Prostate gland (tissue), 2 donors: ENCODE measurements around the gene EIF3D. TPM values are rescaled to one million over a fixed set of nuclear protein-coding genes. Genes with fewer than 3 reads are reported as not detected.

ENCODE experiments used
- DNase-seq: peaks from one replicate; pipeline ENCODE4 v3.0.0-alpha.2; 2019; ENCODE audit warnings: low spot score
- H3K27ac ChIP-seq, 2 donors: fragments of 200-600 bp; sonication (generic); 2 replicates each; pipeline ENCODE4 v1.5.1; 2017 to 2019
- H3K27me3 ChIP-seq: fragments of 200-600 bp; sonication (generic); replicated peaks from 2 replicates; pipeline ENCODE4 v1.5.1; 2019; ENCODE audit not compliant: insufficient read depth
- H3K36me3 ChIP-seq, 2 donors: fragments of 200-600 bp; sonication (generic); 1 replicate in 1 of 2; 2 replicates in 1 of 2; pipeline versions ENCODE4 v1.5.1 to v1.8.1; 2017 to 2019
- H3K4me1 ChIP-seq: fragments of 200-600 bp; sonication (generic); replicated peaks from 2 replicates; pipeline ENCODE4 v1.5.1; 2019
- H3K4me3 ChIP-seq, 2 donors: fragments of 200-600 bp; sonication (generic); 2 replicates each; pipeline ENCODE4 v1.5.1; 2017 to 2019
- H3K9me3 ChIP-seq: fragments of 200-600 bp; sonication (generic); 2 replicates; pipeline ENCODE4 v1.5.1; 2017
- CTCF ChIP-seq, 4 experiments: fragments of 200-600 bp in 2 of 4; fragments of 450-650 bp in 2 of 4; sonication (generic) in 2 of 4; IDR thresholded peaks; 1 replicate in 3 of 4; 2 replicates in 1 of 4; pipeline ENCODE4 v1.5.1; 2016 to 2019; ENCODE audit warnings: antibody characterized with exemption in 4 of 4, mild to moderate bottlenecking in 2 of 4, moderate library complexity in 2 of 4
- POLR2A ChIP-seq: fragments of 450-650 bp; IDR thresholded peaks from one replicate; pipeline ENCODE4 v1.6.1; 2016; ENCODE audit warnings: antibody characterized with exemption, mild to moderate bottlenecking
- POLR2AphosphoS5 ChIP-seq: sonication (generic); formaldehyde crosslinking; IDR thresholded peaks from one replicate; pipeline ENCODE4 v1.6.1; 2017; ENCODE audit warnings: antibody characterized with exemption
- WGBS: methylation state at CpG from one replicate; pipeline ENCODE4 v1.1.5; 2018; 5-methylcytosine and 5-hydroxymethylcytosine counted together
- intact Hi-C: fragments of 100-400 bp; cut with DNase I; formaldehyde crosslinking; loops from one replicate; pipeline ENCODE4 v1.14.2; 2022
- total RNA-seq, 2 donors: library from RNA; depleted of rRNA; stranded (reverse); fragments of >200 nt; gene quantifications; one replicate each; pipeline ENCODE4 v1.1.0, GENCODE V29; 2016

EIF3D gene
- total RNA-seq, 2 donors from 2014 or later: 241 to 364 TPM

- Histone ChIP-seq H3K4me1 (no peaks in the 10 kb centered on the region), H3K27ac (no peak overlapping the region), H3K9me3 (no peaks in the 10 kb centered on the region), H3K27me3 (no peaks in the 10 kb centered on the region), H3K4me3 (no peak overlapping the region), H3K36me3 (no peaks in the 10 kb centered on the region)
- no peak for DNase-seq
- TF ChIP-seq POLR2A: no peak
- TF ChIP-seq POLR2AphosphoS5: no peak
- TF ChIP-seq CTCF (IDR thresholded peaks at IDR 0.05): no peak
- WGBS: 38% methylated on average over 1 of the region's 1 CpG
- intact Hi-C loops: no loop called here
Measured at GRCh38 chr22:36552289-36552688, 23.3 kb upstream of the EIF3D start.

DNA sequence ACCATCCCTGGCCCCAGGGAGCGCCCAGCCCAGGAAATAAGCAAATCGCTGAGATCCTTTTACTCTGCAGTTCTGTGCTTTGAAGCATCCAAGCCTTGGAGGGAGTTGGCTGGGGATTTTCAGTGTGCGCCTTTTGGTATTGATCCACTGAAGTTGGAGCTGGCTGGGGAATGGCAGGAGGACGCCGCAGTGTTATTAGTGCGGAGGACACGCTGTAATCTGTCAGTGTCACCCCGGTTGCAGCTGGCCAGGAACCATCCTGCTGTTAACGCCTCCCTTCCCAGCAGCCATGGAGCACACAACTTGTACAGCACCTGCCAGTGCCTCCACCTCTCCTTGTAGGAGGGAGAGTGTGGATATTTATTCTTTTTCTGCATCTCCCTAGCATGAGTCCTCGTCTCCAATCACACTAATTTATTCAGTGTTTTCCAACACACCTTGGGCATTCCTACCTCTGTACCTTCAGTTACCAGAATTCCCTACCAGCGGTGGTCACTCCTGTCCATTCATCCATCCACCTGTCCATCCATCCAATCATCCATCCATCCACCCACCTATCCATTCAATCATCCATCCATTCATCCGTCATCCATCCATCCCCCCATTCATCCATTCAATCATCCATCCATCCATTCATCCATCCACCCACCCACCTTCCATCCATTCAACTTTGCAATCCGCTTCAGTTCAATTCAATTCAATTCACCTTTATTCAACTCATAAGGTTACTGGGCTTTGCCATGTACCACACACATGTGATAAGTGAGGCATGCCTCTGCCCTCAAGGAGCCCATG lies 21.9 kb upstream of the EIF3D start:
- Histone ChIP-seq H3K4me3 (no peak overlapping the region), H3K27me3 (no peaks in the 10 kb centered on the region), H3K4me1 (no peaks in the 10 kb centered on the region), H3K9me3 (no peaks in the 10 kb centered on the region), H3K27ac (no peak overlapping the region), H3K36me3 (no peaks in the 10 kb centered on the region)
- TF ChIP-seq POLR2AphosphoS5 (no peak), POLR2A (no peak), CTCF (IDR thresholded peaks at IDR 0.05) (no peak)
- no peak for DNase-seq
- WGBS: 38% methylated on average over 13 of the region's 13 CpGs
- intact Hi-C loops: no loop called here

GRCh38 chr22:36549033-36549432 lies 20.1 kb upstream of the EIF3D start:
- TF ChIP-seq POLR2AphosphoS5: no peak
- no peak for TF ChIP-seq CTCF (IDR thresholded peaks at IDR 0.05)
- no peak overlapping the region for H3K4me3 ChIP-seq
- H3K27ac ChIP-seq: no peak overlapping the region
- intact Hi-C loops: loop anchor here (5.0 kb wide), 2 partner anchors 223 to 308 kb away; no protein-coding TSS in a partner anchor
- no peaks in the 10 kb centered on the region for H3K36me3 ChIP-seq
- no peak for DNase-seq
- H3K4me1 ChIP-seq: no peaks in the 10 kb centered on the region
- H3K27me3 ChIP-seq: no peaks in the 10 kb centered on the region
- H3K9me3 ChIP-seq: no peaks in the 10 kb centered on the region
- 69% methylated on average over 5 of the region's 5 CpGs for WGBS

GRCh38 chr22:36548606-36549005 lies 19.6 kb upstream of the EIF3D start:
- H3K27me3 ChIP-seq: no peaks in the 10 kb centered on the region
- intact Hi-C loops: loop anchor here (5.0 kb wide), 2 partner anchors 224 to 309 kb away; no protein-coding TSS in a partner anchor
- H3K36me3 ChIP-seq: no peaks in the 10 kb centered on the region
- no peak overlapping the region for H3K27ac ChIP-seq
- no peak for DNase-seq
- no peak for TF ChIP-seq POLR2A
- TF ChIP-seq POLR2AphosphoS5: no peak
- TF ChIP-seq CTCF (IDR thresholded peaks at IDR 0.05): no peak
- H3K4me3 ChIP-seq: no peak overlapping the region
- H3K9me3 ChIP-seq: no peaks in the 10 kb centered on the region
- no peaks in the 10 kb centered on the region for H3K4me1 ChIP-seq
- WGBS: 45% methylated on average over 14 of the region's 14 CpGs

- DNase-seq: no peak
- WGBS: 59% methylated on average over 6 of the region's 6 CpGs
- Histone ChIP-seq H3K27me3 (no peaks in the 10 kb centered on the region), H3K36me3 (no peaks in the 10 kb centered on the region), H3K27ac (no peak overlapping the region), H3K9me3 (no peaks in the 10 kb centered on the region), H3K4me3 (no peak overlapping the region), H3K4me1 (no peaks in the 10 kb centered on the region)
- intact Hi-C loops: loop anchor here (5.0 kb wide), 2 partner anchors 225 to 310 kb away; no protein-coding TSS in a partner anchor
- TF ChIP-seq POLR2A (no peak), POLR2AphosphoS5 (no peak), CTCF (IDR thresholded peaks at IDR 0.05) (no peak)
Measured at GRCh38 chr22:36546932-36547331, 18.0 kb upstream of the EIF3D start.
